NCI-H2171 treated with DMSO at 0.1 percent for 48 hours (cell line): Measurements from ENCODE around the gene KCNK10.

Experiments
- DNase-seq: peaks from one replicate; lab custom pipeline; 2025; lab: John Stamatoyannopoulos, UW

Gene KCNK10

DNA sequence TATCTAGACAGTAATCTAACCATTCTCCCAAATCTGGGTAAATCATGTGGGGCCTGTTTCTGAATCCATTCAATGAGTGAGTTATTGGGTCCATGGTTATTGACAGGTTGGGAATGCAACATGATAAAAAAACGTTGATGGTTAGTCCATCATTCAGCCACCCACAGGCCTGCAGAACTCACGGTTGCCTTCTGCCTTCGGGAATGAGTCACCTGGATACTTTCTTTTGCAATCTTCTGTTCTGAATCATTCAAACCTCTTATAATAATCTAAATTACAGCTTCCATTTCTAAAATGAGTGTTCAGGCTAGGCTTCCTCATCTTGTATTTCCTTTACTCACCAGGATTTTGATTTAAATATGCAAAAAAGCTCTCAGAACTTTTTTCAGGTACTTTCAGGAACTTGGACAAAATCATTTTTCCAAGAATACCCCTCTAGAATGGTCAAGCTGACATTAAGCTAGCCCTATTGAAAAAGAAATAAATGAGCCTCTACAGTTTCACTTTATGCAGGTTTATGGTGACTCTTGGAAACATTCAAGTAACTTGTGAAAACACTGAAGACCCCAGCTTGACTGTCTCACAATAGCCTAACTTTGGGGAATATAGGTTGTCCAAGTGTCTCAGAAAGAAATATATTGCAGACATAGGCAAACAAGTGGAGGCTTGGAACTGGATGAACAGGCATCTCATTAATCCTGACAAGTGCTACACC is 94.4 kb downstream of the KCNK10 start:
- DNase-seq, result no peak

DNA sequence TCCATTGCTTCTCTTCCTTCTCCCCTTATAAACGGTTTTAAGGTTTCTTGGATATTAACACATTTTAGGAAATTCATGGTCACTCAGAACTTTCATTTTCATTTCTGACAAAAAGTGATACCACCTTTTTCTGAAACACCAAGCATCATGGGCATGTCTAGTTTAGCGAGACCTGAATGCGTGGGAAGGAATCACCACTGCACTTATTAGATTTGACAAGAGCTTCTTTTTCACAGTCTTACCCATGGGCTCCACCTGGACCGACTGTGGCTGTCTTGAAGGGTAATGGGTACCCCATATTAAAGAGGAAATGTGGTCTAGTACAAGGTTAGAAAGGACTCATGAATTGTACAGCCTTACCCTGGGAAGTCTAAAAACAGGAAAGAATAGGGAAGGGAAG is 95.4 kb downstream of the KCNK10 start:
- DNase-seq, result no peak

DNA sequence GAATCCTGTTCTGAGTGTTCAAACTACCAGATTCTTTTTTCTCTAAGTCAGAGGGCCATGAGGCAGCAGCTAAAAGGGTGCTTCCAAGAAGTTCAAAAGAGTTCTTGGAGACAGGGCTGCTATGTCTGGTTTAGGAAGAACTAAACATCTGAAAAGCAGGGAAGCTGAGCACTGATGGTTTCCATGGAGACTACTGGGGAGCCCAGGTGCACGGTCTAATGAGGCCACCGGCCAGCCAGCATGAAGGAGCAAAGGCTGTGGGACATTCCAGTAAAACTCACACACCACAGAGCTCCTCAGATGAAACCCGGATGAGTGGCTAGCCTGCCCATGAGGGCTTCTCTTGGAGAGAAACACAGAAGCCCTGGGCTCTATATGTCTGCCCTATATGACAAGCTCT is 97.3 kb downstream of the KCNK10 start:
- DNase-seq, result no peak

DNA sequence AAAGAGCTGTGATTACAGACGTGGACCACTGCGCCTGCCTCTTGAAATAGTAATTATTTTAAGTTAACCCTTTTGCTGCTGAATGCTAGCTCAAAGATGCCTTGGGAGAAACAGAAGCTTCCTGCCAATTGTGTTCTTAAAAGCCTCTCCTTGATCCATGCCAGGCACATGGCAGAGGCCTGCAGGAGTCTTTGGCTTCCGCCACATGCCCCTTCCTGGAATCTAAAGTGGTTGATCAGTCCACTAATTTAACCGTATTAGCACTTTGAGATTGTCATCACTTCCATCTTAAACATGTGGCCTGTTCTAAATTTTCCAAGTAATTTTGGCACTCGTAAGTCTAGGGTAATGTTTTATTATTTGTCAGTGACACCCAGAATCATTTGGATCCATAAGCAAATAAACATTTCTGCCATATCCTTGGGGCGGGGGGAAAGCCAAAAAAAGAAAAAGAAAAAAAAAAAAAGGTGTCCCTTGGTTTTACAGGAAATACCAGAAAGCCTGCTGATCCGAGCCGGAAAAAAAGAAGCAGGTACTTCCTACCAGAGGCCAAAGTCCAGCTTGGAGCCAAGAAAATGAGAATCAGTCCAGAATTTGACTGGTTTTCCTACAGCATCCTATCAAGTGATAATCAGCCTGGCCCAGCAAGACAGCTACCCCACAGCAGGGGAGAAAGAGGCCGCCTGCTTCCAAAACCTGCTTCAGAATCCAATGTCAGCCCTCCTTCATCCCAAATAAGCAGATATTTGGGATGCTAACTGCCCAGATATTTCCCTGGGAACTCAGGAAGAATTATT is 104.8 kb downstream of the KCNK10 start:
- DNase-seq, result no peak

DNA sequence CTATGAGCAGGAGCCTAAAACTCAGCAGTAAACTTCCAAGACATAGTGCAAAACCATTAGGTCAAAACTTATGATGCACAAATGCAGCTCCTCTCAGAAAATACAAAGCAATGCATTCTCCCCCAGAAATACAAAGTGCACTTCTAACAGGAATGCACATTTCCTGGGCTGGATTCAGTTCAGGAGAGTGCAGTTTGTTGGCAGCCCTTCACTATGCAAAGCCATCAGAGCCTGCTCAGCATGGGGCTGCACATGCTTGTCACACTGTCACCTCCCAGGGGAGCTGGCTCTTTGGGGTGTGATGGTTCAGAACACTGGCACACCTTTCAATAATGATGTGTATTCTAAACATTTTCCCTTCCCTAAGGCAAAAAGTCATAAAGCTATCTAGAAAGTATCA is 110.4 kb downstream of the KCNK10 start:
- no peak for DNase-seq

DNA sequence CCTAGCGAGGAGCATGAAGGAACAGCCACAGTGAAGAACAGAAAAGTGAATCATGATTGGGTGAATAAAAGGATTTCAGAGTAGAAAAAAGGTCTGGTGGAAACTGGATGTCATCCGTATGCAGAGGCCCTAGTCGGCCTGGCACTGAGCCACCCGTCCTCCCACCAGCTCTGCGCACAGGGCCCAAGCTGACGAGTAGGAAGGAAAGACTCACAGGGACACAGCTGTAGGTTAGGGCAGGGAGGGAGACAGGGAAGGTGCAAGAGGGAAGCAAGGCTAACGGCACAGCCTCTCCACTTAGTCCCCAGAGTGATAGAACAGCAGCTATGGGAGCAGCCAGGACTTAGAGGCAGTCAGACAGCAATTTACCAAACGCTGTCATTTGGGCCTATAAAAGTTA is 112.6 kb downstream of the KCNK10 start:
- no peak for DNase-seq

DNA sequence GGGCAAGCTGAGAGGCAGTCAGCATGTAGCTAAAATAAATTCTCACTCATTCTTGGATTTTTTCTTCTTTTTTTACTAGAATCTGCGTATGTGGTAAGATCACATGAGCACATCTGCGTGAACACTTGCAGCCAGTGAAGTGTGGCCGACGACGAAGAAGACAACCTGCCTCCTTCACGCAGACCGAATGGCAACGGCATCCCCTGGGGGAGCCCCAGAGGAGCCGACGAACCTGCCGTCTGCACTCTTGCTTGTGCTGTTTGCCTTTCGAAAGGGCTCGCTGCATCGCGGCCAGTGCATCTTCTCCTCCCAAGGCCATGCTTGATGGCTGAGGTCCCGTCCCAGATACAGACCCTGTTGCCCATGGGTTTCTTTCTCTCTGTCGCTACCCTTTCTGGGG is 113.8 kb downstream of the KCNK10 start:
- no peak for DNase-seq

DNA sequence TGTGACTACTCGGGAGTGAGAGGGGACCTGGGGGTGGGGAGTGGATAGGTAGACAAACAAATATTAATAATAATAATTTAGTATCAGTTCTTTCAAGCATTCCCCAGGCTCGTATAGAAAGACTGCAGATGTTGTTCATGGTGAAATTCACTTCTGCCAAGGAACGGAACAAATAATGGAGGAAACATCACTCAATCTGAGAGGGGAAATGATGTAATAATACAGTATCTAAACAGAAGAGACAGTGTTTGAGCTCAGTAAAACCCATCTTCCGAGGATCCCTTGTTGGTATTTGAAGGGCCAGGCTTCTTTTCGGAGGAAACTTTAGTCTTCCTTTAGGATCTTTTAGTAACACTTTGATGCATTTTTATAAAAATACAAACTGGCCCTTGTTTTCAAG is 114.2 kb downstream of the KCNK10 start:
- DNase-seq, result no peak

DNA sequence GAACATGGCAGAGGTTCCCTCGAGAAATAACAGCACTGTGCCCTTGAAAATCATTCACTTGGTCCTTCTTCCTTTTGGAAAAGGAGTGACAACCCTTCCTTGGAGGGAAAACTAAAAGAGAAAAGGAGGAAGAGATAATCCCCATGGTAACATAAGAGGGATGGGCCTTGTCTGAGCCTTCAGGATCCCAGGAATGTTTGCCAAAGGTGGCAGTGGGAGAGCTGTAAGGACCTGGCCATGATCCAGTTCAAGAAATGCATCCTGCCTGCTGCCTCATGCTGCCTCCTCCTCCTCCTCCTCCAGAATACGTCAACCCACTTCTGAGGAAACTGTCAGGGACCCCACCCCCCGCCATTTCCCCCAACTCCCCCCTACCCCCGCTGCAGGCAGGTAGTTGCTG is 118.8 kb downstream of the KCNK10 start:
- DNase-seq, result no peak

DNA sequence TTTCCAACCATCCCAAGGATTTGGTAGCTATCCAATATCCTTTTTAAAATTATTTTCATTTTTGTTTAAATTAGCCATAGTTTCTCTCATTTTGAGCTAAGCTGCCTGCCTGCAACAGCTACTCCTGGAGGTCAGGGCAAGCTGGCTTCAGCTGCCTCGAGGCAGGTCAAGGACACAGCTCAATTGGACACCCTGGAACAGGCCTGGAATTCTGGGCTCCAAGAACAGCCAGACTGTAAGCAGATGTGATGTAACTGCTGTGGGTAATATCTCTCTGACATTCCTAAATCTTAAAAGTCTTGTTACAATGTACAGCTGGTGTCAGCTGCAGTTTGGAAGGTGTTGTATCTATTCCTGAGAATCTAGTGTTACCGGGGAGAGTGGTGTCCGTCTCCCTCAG is 119.8 kb downstream of the KCNK10 start:
- no peak for DNase-seq

DNA sequence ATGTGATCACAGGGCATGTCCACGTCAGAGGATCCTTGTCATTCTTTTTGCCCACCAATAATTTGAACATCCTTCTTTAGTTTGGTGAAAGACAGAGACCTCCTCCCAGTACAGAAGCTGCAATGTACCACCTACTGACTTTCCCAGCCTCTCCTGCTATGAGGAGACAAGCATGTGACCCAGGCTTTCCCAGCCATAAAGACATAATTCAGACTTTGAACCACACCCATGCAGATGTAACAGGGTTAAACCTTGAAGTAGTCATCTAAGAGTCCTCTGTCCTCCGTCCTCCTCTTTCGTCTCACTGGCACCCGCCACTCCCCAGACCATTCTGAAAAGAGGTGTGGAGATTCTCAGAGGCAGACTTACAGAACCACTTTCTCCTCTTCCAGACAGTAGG is 120.8 kb downstream of the KCNK10 start:
- no peak for DNase-seq

DNA sequence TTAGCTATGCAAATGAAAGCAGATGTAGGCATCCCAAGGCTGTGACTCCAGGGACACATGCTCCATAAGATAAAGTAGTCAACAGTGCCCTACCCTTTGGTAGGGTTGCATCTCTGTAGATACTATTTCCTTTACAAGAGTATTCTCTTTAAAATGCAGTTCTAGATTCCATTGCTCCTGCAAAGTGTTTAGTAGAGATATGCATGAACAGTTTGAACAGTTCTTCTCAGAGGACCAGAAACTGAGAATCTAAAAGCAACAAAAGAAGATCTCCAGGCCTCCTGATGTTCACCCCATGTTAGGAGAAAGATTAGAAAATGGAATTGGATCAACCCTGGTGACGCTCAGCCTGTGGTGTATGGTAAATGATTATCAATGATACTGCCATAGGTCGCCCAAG is 121.2 kb downstream of the KCNK10 start:
- DNase-seq, result no peak

DNA sequence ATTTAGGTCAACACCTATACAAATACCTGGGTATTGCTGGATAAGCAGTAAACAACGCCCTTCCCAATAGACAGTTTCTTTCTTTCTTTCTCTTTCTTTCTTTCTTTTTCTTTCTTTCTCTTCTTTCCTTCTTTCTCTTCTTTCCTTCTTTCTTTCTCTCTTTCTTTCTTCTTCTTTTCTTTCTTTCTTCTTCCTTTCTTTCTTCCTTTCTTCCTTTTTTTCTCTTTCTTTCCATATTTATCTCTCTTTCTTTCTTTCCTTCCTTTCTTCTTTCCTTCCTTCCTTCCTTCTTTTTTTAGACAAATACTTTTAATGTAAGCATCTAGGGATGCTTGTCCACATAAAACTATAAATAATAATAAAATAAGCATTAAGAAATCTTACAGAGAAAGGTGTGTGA is 123.2 kb downstream of the KCNK10 start:
- DNase-seq, result no peak

DNA sequence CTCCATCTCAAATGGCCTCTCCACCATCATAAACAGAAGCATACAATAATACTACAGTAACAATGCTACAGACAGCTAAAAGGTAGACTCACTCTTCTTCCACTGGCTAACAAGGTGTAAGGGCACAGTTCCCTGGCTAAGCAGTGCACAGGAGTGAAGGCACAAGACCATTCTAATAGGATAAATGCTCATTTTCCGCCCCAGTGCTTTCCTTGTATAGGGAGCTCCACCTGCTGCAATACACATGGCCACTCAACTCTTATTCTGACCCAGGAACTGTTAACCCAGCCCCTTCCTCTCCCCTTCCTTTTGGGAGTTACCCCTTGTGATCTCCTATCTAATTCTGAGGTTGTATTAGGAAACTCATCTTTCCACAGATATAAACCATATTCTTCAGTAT is 124.6 kb downstream of the KCNK10 start:
- DNase-seq, result peak; percentile 83

DNA sequence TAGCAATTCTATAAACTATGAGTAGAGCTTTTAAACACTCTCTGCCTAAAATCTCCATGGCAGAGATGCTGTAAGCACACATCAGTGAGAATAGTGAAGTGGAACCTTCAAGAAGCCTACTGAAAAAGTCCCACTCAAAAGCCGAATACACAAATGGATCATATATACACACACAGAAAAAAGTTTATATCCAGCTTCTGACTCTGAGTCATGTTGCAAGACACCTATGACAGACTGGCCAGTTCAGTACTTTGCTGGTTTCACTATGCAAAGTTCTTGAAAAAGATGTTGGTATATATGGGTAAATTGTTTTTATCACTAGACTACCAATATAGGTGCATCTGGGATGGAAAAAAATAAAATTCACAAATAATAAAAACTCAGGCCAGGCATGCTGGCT is 126.1 kb downstream of the KCNK10 start:
- DNase-seq, result no peak

DNA sequence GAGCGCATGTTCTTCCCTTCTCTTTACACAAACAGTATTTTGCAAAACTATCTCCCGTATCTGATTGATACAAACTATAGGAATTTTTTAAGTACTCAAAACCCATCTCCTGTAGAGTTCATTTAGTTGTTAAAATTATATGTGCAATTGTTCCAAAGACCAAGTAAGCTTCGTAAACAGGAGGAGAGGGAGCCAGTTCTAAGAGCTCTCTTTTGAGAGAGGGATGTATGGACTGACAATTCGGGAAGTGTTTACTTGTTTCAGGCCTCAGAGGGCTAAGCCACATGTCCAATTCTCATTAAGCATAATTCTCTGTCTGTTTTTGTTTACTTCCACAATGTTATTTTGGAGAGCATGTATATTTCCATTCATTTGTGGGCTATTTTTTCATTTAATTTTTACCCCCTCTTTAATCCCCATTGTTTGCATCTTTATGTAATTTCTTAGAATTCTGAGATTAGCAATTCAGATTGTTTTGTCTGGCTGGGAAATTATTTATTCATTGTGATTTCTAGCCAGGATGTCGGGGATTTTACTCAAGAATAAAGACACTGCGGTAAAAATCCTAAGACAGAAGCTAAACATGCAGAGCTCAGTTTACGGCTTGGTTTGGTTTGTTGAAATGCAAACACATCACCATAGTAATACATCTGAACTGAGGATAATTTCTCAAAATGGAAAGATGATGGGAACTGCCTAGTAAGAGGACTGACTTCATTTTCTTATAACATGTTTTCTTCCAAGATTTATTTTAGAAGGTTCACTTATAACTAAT is 126.8 kb downstream of the KCNK10 start:
- DNase-seq, result no peak

DNA sequence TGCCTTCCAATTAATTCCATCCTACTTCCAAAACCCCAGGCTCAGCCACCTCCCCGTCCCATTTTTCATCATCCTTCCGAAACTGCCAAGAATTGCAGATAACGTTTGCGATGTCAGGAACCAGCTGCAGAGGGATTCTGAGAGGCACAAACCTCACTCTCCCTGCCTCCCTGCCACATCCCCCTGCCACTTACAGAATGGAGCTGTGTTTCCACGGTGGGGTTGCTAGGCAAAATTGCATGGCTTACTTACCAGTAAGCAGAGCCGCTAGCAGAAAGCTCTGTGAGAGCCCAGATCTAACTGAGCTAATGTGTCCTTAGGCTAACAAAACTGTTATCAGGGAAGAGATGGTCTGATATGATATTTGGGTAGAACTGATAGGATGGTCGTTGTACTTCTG is 127.4 kb downstream of the KCNK10 start:
- DNase-seq, result no peak

DNA sequence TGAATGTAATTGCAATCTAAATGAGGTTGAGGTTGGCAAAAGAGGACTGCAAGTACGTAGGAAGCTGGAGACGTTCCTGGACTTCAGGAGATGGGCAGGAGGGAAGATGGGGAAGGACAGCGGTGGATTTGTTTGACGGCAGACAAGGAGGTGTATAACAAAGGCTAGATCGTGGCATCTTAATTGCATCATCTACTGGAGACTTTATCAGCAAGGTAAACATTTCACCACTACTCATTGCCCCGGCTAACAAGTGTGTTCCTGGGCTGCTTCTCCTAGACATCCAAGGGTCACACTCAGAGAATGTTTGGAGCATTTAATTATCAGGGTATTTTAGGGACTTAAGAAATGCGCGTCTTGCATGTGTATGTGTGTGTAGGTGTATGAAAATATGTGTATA is 128.5 kb downstream of the KCNK10 start:
- DNase-seq, result no peak

DNA sequence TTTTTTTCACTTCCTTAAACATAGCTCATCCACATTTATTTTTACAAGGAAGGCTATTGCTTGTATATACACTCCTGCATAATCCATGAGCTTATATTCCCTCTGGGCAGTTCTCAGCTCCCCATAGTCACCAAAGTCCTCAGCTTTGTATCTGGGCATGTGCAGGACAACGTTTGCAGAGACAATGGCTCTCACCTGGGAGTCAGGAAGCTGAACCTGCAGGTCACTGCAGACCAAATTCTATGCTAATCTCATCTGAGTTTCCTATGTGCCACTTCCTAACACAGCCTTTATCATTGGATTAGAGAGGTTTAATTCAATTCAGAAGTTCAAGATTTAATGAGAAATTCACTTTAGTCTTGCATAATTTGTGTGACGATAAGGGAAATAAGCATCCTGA is 131.5 kb downstream of the KCNK10 start:
- no peak for DNase-seq

DNA sequence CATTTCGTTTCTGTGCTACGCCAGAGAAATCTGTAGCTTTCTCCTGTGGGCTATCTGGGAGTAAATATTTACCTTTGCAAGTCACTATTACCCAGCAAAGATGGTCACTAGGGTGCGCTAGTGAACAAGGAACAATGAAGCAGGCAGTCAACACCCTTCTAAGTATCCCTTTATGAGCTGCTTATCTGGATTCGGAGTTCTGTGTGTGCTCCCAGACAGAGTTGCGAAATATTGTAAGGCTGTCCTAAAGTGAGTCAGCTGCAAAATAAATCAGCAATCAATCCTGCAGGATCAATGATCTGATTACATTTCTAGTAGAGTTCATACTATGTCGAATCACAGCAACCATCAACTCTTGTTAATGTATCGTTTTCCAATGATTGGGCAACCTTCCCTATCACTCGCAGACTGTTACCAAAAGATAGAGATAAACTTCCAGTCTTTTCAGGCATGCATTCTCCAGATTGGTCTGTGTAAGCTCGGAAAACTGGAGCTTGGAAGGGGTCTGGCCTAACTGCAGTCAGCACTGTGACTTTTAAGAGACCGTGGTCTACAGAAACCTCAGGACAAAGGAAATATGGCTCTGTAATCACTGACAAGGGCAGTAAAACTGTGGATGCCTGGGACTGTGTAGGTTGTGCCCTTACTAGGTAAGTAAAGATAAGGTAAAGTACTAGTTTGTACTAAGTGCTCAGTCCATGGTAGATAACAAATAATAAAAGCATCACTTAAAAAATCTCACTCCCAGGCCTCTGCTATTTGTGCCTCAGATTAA is 133.5 kb downstream of the KCNK10 start:
- peak; percentile 98 for DNase-seq

DNA sequence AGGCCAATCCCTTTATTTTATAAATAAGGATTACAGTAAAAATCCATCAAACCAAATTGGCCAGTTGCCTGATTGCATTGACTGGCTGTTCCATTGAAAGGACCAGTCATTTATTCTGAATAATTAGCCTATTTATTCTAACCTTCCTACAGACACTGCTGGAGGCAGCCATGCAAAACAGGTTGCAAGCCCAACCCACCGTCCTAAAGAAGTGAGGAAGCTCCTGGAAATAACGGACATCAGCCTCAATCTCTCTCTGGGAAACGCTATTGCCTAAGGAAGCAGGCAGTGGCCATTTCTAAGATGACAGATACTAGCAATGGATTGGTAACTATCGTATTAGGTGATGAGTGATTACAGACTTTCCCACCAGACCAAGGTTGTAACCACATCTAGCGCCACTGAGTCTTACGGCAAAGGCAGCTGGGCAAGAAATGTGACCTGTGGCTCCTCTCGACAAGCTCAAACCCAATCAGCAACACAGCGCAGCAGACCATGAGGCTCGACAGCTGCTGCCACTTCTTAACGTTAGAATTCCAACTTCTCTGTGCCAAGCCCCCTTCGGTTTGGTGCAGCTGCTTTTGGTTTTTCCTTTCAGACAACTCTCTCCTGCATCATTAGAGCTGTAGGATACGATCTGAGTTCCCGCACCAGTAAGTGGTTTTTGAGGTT is 134.2 kb downstream of the KCNK10 start:
- peak; percentile 98 for DNase-seq

DNA sequence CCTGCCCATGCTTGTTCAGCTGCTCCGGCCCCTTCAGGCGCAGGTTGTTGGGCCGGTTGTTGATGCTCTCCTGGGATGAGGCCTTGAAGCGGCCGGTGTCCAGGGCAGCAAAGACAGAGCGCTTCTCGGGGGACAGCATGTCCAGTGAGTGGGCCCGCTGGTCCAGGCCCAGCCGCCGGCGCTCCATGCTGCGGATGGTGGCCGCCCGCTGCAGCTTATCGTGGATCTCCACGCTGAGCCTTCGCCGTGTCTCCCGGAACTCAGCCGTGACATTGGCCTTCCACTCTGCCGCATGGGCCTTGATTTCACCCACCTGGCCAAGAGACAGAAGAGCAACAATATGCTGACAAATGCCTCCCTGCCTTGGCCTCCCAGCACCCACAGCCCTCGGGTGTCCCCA is 137.2 kb downstream of the KCNK10 start:
- DNase-seq, result no peak
